Embryonic facial prominence (tissue), 1 donor: ENCODE measurements around the gene ART5.
"Not testable (repeated sequence)": the region's sequence is repeated elsewhere in the genome, so short reads cannot be mapped to it uniquely, and the experiment has no call there.

Source experiments
- DNase-seq: peaks from one replicate; pipeline ENCODE4 v3.0.0-alpha.2; 2016; ENCODE audit errors: extremely low spot score

Gene ART5

DNA sequence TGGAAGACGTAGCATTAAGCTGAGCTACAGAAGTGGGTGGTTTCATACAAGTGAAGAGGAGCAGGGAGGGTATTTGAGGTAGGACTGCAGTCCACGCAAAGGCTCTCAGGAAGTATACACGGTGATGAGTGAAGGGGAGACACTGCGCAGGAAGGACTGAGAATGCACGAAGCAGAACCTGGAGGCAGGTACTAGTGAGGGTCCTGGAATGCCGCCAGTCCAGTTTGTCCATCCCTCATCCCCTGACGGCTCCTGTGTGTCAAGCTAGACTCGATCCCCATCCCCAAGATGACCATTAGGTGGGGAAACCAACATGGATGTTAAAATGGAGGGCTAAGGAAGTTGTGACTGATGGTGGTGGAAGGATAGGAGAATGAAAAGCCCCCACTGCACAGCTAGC is 23.8 kb downstream of the ART5 start:
- DNase-seq: no peak

DNA sequence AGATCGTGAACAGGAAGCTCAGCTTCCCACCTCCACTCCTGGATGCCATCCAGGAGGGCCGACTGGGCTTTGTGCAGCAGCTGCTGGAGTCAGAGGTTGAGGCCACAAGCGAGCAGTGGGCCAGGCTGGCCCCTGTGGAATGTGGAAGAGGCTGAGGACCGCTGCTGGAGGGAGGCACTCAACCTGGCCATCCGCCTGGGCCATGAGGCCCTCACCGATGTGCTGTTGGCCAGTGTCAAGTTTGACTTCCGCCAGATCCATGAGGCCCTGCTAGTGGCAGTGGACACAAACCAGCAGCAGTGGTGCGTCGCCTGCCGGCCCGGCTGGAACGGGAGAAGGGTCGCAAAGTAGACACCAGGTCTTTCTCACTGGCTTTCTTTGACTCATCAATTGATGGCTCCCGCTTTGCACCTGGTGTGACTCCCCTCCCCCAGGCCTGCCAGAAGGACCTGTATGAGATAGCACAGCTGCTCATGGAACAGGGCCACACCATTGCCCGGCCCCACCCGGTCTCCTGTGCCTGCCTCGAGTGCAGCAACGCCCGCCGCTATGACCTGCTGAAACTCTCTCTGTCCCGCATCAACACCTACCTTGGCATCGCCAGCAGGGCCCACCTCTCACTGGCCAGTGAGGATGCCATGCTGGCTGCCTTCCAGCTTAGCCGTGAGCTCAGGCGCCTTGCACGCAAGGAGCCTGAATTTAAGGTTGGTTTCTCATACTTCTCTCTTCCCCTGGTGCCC is 24.9 kb downstream of the ART5 start:
- DNase-seq: no peak

DNA sequence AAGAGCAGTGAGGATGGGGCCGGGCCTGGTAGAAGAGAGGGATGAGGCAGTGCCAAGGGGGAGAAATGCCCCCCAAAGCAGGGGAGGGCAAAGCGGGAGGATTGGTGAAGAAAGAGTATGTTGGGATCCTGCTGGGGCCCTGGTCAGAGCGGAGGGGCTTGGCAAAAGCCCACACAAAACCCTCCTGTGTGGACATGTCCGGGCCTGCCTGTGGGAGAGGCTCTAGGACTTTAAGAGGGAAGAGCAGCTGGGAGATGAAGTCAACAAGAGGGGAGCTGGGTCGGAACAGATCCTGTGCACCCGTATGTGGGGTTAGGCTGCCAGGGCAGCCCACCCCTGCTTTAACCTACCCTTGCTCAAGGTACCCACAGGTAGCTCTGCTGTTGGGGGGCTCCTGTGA is 25.8 kb downstream of the ART5 start:
- DNase-seq: no peak

DNA sequence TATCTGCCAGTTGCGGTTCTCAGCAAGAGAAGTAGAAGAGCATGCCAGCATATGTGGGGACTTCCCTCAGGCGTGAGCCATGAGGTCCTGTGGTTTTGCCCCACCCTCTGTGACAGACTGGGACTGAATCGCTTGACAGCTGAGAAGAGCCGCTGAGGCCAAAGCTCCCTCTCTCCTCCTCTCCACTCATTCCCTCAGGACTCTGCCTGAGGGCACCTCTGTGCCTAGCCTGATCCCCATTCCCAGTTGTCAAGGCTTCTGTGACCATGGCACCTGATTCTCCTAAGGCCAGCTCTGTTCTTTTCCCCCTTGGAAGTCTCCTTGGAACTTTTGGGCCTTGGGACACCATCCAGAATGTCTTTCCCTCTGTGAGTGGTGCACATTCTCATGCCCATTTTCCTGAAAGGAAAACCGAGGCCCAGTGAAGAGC is 27.0 kb downstream of the ART5 start:
- DNase-seq: no peak

DNA sequence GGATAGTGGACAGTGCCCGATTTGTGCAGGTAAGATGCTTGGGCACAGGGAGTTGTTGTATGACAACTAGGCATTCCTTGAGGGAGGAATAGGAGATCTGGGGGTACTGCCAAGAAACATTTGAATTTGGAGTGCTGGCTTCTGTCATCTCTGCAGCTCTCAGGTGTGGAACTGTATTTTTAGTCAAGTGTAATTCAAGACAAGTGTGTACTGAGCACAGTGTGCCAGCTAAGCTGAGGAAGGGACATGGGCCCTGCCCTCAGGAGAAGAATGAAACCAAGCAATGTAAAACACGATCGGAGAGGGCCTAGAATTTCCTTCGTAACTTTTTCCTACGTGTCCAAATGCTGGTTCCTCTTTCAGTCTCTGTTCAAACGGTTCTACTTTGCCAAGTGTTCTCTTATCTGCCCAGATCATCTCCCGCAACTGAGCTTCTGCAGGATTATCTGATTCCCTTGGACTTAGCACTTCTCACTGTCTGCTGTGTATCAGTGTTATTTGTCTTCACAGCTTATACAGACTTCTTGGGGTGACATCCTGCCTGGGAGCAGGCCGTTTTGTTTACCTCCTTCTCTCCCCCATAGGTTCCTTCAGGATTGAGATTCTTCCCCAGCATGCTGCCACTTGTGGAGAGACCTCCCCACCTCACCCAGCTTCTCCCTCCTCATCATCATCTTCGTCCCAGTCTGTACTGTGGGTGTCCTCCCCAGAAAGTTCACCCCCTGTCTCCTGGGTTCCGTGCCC is 27.6 kb downstream of the ART5 start:
- DNase-seq: no peak

DNA sequence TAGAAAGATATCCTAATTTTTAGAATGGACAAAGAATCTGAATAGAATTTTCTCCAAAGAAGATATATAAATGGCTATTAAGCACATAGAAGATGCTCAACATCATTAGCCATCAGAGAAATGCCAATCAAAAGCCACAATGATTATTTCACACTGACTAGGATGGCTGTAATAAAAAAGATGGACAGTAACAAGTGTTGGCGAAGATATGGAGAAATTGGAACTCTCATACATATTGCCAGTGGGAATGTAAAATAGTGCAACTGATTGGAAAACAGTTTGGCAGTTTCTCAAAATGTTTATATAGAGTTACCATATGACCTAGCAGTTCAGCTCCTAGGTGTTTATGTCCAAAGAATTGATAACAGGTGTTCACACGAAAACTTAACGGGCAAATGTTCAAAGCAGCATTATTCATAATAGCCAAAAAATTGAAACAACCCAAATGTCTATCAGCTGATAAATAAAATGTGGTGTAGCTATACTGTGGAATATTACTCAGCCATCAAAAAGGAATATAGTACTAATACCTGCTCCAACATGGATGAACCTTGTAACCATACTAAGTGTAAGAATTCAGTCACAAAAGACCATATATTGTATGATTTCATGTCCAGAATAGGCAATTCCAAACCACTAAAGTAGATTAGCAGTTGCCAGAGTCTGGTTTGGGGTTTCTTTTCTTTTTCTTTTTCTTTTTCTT is 29.7 kb downstream of the ART5 start:
- DNase-seq: no peak

DNA sequence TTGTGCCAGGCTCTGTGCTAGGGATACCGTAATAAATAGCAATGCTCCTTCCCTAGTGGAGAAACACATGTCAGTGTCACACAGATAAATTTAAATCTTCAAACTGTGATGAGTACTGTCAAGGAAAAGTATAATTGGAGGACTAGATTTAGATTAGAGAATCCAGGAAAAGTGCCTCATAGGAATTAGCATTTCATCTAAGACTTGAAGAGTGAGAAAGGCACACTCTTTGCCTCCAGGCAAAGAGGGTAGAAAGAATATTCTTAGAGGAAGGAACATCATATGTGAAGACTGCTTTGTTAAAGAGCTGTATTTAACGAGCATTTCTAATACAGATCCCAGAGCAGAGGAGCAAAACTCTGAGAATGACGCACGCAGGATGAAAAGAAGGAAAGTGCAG is 30.9 kb downstream of the ART5 start:
- no peak for DNase-seq

DNA sequence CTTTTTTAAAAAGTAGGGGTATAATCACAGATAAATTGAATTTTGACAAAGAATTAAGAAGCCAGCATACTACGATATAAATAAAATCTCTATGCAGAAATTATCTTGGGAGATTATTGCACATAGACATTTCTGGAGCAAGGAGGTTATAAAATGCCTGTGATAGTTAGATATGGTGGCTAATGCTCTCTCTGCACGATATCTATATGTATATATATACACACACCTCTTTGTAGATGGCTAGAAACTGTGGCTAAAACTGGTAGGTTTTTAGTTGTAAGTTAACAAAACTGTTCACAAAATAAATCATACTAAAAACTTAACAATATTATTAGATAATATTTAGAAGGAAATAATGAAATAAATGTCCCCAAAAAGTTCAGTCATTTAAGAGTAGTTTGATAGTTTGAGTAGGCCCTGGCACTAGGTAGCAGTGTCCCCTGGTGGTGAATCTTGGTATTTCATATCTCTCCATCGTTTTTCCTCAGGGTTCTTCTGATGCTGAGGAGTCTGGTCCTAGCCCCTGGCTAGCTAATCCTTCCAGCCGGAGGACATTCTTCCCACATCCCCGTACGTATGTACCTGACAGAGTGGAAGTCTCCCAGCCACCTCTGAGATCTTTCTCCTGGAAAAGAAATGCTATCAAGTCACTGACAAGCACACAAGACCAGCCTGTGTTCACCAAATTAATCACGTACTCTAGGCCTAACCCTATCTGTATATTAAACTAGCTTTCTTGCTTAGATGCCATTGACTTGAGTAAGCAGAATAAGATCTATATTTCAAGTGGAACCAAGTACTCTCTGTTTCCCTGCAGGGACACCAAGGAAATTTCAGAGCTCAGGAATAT is 32.2 kb downstream of the ART5 start:
- DNase-seq: no peak

DNA sequence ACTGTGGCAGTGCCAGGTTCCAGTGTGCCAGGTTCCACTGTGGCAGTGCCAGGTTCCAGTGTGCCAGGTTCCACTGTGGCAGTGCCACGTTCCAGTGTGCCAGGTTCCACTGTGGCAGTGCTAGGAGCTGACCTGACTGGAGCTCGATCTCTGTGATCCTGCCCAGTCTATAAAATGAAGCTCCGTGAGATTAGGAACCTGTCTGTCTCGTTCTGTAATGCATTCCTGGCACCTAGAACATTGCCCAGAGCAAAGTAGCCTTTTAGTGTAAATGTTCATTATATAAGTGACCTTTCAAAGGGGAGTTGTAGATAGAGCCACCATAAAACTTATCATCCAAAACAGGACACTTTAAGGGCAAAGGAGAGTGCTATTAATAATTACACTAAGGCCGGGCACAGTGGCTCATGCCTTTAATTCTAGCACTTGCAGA is 36.0 kb downstream of the ART5 start:
- DNase-seq: no peak

DNA sequence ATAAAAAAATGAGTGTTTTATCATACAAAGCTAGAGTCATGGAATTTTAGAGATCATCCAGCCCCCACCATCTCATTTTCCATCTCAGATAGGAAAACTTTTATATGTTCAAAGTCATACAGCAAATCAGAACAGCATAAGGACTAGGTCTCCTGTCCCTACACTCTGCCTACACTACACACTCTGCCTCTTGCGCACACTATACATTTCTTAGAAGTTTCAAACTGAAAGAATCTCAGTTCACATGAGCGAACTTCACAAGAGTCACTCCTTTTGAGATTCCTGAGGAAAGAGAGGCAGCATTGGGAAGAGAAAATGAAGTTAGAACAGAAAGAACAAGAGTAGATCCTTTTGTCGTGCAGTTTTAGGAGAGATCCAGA is 36.5 kb downstream of the ART5 start:
- DNase-seq: no peak

DNA sequence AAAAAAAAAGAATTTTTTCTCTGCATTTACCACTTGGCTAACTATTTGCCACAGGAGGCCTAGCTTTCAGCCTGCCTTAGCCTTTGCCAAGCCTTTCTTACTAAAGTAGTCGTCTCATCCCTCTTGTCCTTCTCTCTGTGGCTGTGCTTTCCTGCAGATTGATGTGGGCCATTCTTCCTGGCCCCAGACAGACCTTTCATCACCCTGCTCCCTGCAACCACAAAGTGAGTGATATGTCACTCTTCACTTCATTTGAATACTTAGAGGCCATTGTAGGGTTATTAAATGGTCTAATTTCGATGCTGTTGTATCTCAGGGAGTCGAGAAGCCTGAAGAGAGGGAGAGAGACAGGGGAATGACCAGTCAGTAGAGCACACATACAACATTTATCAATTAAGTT is 37.6 kb downstream of the ART5 start:
- DNase-seq: no peak

DNA sequence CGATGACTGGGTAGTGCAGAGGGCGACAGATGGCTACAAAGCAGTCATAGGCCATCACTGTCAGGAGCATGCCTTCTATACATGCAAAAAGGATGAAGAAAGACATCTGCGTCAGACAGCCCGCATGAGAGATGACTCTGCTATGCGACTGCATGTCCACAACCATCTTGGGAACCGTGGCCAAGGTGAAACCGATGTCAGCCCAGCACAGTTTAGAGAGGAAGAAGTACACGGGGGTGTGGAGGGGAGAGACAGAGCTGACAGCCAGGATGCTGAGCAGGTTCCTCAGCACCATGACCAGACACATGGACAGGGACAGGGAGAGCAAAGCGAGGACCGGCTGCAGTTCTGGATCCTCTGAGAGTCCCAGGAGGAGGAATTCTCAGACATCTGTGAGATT is 41.6 kb downstream of the ART5 start:
- DNase-seq: not testable (repeated sequence)

DNA sequence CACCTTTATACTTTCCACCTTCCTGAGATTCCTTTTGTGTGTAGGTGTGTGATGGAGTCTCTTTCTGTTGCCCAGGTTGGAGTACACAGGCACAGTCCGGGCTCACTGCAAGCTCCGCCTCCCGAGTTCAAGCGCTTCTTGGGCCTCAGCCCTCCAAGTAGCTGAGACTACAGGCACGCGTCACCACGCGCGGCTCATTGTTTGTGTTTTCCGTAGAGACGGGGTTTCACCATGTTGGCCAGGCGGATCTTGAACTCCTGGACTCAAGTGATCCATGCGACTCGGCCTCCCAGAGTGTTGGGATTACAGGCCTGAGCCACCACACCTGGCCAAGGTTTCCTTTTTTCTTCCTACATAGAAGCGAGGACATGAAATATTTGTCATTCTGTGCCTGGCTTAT is 44.0 kb downstream of the ART5 start:
- DNase-seq: not testable (repeated sequence)

DNA sequence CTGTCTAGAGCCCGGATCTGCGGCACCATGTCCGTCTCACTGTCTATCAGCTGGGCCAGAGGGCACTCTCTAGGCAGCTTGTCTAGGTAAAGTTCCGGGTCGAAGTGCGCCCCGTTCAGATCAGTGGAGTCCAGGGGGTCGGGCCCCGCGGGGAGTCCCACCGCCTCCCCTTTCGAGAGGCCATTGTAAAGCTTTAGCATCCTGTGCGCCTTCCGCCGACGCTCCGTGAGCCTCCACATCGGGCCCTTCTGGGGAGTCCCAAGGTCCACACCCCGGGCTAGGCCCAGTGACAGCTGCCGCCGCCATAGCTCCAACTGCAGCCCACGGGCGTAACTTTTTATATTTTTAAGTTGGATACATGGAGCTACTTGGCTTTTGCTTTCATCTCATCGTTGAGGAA is 50.5 kb downstream of the ART5 start:
- not testable (repeated sequence) for DNase-seq

DNA sequence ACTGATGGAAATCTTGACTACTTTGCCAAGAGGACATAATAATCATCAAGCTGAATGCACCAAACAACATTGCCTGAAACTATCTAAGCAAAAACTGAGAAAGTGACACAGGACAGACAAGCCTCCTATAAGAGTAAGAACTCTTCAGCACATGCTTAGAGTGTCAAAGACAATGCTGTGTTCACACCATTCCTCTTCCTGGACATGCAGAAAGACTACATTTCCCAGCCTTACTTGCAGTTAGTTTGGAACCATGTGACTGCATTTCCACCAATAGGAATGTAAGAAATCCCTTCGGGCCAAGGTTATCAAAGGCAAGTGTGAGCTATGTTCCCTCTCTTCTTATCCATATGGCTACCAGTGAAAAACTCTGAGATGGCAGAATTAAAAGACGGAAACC is 51.6 kb downstream of the ART5 start:
- not testable (repeated sequence) for DNase-seq

DNA sequence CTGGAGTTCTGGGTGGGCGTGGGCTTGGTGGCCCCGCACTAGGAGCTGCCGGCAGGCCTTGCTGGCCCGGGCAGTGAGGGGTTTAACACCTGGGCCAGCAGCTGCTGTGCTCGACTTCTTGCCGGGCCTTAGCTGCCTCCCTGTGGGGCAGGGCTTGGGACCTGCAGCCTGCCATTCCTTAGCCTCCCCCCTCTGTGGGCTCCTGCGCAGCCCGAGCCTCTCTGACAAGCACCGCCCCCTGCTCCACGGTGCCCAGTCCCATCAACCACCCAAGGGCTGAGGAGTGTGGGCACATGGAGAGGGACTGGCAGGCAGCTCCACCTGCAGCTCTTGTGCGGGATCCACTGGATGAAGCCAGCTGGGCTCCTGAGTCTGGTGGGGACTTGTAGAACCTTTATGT is 53.0 kb downstream of the ART5 start:
- DNase-seq: not testable (repeated sequence)
